Measurements from ENCODE around the gene ICOS.
"Not testable (repeated sequence)": the region's sequence is repeated elsewhere in the genome, so short reads cannot be mapped to it uniquely, and the experiment has no call there.

Gene ICOS

GRCh38 chr2:203918264-203918663 lies 18.3 kb upstream of the ICOS start:
- no peak for DNase-seq (ENCODE audit: low spot score)

- no peak for DNase-seq (ENCODE audit: low spot score)
Measured at GRCh38 chr2:203918839-203919238, 17.7 kb upstream of the ICOS start.

GRCh38 chr2:203925512-203926158 lies 10.9 kb upstream of the ICOS start:
- DNase-seq (ENCODE audit: low spot score), result no peak

GRCh38 chr2:203928849-203929248 lies 7.7 kb upstream of the ICOS start:
- peak; percentile 25 for DNase-seq (ENCODE audit: low spot score)

GRCh38 chr2:203931262-203931661 lies 5.3 kb upstream of the ICOS start:
- not testable (repeated sequence) for DNase-seq (ENCODE audit: low spot score)

- DNase-seq (ENCODE audit: low spot score), result no peak
Measured at GRCh38 chr2:203934041-203934492, 2.5 kb upstream of the ICOS start.

GRCh38 chr2:203934711-203935438 lies 1.7 kb upstream of the ICOS start:
- DNase-seq (ENCODE audit: low spot score), result no peak

GRCh38 chr2:203935568-203935967 lies 995 bp upstream of the ICOS start:
- DNase-seq (ENCODE audit: low spot score), result no peak

GRCh38 chr2:203936949-203937348 lies 386 bp downstream of the ICOS start:
- DNase-seq (ENCODE audit: low spot score), result no peak

GRCh38 chr2:203937788-203938187 lies 1.2 kb downstream of the ICOS start:
- no peak for DNase-seq (ENCODE audit: low spot score)

- DNase-seq (ENCODE audit: low spot score), result no peak
Measured at GRCh38 chr2:203940039-203940438, 3.5 kb downstream of the ICOS start.

- DNase-seq (ENCODE audit: low spot score), result not testable (repeated sequence)
Measured at GRCh38 chr2:203943493-203944382, 7.2 kb downstream of the ICOS start.

- no peak for DNase-seq (ENCODE audit: low spot score)
Measured at GRCh38 chr2:203948733-203949132, 12.2 kb downstream of the ICOS start.

- DNase-seq (ENCODE audit: low spot score), result peak; percentile 9
Measured at GRCh38 chr2:203949228-203949627, 12.7 kb downstream of the ICOS start.

GRCh38 chr2:203951366-203951902 lies 14.9 kb downstream of the ICOS start:
- no peak for DNase-seq (ENCODE audit: low spot score)

- DNase-seq (ENCODE audit: low spot score), result no peak
Measured at GRCh38 chr2:203959265-203959664, 22.7 kb downstream of the ICOS start.

- DNase-seq (ENCODE audit: low spot score), result no peak
Measured at GRCh38 chr2:203959672-203960071, 23.1 kb downstream of the ICOS start.

- no peak for DNase-seq (ENCODE audit: low spot score)
Measured at GRCh38 chr2:203960811-203961210, 24.2 kb downstream of the ICOS start.

GRCh38 chr2:203965190-203965589 lies 28.6 kb downstream of the ICOS start:
- not testable (repeated sequence) for DNase-seq (ENCODE audit: low spot score)

GRCh38 chr2:203971251-203971650 lies 34.7 kb downstream of the ICOS start:
- no peak for DNase-seq (ENCODE audit: low spot score)

GRCh38 chr2:203972066-203972465 lies 35.5 kb downstream of the ICOS start:
- DNase-seq (ENCODE audit: low spot score), result no peak

- DNase-seq (ENCODE audit: low spot score), result no peak
Measured at GRCh38 chr2:203973000-203973399, 36.4 kb downstream of the ICOS start.
